Mucosa of rectum (tissue), 2 donors: ENCODE data around the gene SRPRA.

Experiments used
- H3K27ac ChIP-seq, 2 donors: one replicate each; pipeline ENCODE4 v1.7.0; 2013; ENCODE audit warnings: inconsistent platforms in 2 of 2, low read depth in 2 of 2, low read length in 2 of 2
- H3K27me3 ChIP-seq, 2 donors: one replicate each; pipeline ENCODE4 v1.7.0; 2013; ENCODE audit warnings: low read length in 2 of 2; ENCODE audit not compliant: control insufficient read depth in 2 of 2, insufficient read depth in 2 of 2
- H3K36me3 ChIP-seq, 2 donors: one replicate each; pipeline ENCODE4 v1.7.0; 2013; ENCODE audit warnings: low read length in 2 of 2; ENCODE audit not compliant: control insufficient read depth in 2 of 2, insufficient read depth in 2 of 2
- H3K4me1 ChIP-seq, 2 donors: one replicate each; pipeline ENCODE4 v1.7.0; 2013; ENCODE audit warnings: low read length in 2 of 2, mild to moderate bottlenecking in 1 of 2; ENCODE audit not compliant: control insufficient read depth in 2 of 2, insufficient read depth in 2 of 2
- H3K4me3 ChIP-seq, 2 donors: one replicate each; pipeline ENCODE4 v1.7.0; 2013; ENCODE audit warnings: low read length in 2 of 2
- H3K9ac ChIP-seq, 2 donors: one replicate each; pipeline ENCODE4 v1.7.0; 2013; ENCODE audit warnings: low read length in 2 of 2, low read depth in 1 of 2, mild to moderate bottlenecking in 1 of 2
- H3K9me3 ChIP-seq, 2 donors: one replicate each; pipeline ENCODE4 v1.7.0; 2013; ENCODE audit warnings: low read length in 2 of 2; ENCODE audit not compliant: control insufficient read depth in 2 of 2
- donor health status: healthy.
- donor health status: Normal muscosa, but diverticular disease.

The SRPRA gene

DNA sequence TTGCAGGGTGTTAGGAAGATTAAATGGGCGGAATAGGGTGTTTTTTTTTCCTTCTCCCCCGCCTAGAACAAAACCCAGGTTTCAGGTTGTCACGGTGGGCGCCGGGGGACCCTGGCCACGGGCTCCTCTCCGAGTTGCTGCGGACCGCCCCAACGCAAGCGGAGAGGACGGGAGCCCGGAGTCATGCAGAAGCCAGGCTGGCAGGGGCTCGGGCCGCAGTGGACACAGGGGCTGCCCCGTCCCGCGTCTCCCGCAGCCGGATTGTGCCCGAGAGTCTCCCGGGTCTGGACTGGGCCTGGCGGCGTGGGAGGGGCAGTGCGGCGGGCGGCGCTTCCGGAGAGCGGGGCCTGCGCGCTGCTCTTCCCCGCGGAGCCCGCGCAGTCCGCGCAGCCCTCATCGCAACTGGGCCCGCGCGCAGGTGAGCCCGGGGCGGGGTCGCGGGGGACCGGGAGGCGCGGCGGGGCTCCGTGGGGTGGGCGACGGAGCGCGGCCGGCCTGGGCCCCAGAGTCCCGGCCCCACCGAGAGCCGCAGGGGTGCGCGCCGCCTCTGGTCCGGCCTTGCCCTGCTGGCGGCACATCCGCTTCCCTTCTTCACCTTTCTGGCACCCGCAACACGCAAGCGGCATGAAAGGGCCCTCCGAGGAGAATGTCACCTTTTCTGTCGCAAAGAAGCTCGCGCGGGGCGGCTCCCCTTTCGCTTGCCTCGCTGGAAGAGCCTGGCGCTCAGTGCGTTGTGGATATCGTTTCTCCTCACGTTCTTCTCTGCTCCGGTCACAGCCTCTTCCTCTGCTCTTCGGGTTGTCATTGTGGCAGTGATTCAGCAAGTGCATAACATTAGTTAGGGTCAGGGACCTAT, 14.3 kb upstream of the SRPRA start, which contains the start of gene TIRAP:
Gene TIRAP, plus strand, starts transcription at position 358 of the 856 bp plus-strand sequence. CDS start 7,802 bp downstream, outside the sequence.
- Histone ChIP-seq H3K27me3 (no peaks in the 10 kb centered on the region), H3K4me1 (peaks cover 14 to 16% of the 10 kb centered on the region in 2 donors), H3K27ac (peak within 1 kb of the TSS; percentile 80 to 89), H3K4me3 (peak within 1 kb of the TSS; percentile 83 to 92), H3K36me3 (peaks cover 0 to 2% of the 10 kb centered on the region in 2 donors), H3K9me3 (no peaks in the 10 kb centered on the region), H3K9ac (peak within 1 kb of the TSS; percentile 79 to 84)

DNA sequence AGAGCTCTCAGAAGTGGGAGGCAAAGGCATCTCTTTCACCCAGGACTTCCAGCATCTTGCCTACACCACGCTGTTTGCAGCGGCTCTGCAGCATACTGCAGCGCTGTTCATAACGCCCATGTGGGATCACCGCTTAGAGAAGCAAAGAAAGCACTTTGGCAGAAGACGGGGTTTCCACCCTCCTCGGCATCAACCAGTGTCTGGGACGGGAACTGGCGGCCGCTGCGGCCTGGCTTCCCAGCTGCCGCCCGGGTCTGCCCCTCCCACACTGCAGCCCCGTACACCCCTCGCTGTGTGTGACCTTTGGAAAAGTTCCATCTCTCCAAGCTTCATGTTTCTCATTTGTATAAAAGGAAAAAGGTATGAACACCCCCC, 13.7 kb upstream of the SRPRA start:
- H3K36me3 ChIP-seq, result peaks cover 0 to 7% of the 10 kb centered on the region in 2 donors
- H3K4me1 ChIP-seq, result peaks cover 14 to 16% of the 10 kb centered on the region in 2 donors
- H3K27me3 ChIP-seq, result no peaks in the 10 kb centered on the region
- peak overlapping the region; percentile 80 to 89 for H3K27ac ChIP-seq
- no peaks in the 10 kb centered on the region for H3K9me3 ChIP-seq
- H3K9ac ChIP-seq, result peak overlapping the region; percentile 79 to 84
- peak overlapping the region; percentile 83 to 92 for H3K4me3 ChIP-seq

DNA sequence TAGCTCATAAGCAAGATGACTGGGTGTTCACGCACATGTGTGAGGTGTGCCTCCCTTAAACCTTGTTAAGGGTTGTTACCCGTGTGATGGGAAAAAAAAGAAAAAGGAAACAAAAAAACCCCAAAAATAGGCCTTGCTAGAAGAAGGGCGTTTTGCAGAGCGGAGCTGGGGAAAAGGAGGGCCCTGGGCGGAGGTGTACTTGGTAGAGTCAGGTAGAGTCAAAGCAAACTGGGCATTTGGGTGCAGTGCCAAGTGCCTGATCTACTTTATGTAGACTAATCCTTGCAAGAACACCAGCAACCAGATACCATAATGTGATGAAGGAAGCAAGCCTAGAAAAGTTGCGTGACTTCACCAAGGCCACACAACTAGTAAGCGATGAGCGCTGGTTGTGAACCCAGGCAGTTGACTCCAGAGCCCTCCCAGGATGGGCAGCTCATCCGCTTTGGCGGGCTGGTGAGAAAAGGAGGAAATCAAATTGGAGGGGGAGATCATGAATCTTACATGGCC, 13.0 kb upstream of the SRPRA start:
- no peaks in the 10 kb centered on the region for H3K27me3 ChIP-seq
- H3K4me3 ChIP-seq, result peak overlapping the region in 1 of 2 donors; percentile 83
- H3K36me3 ChIP-seq, result peaks cover 3 to 7% of the 10 kb centered on the region in 2 donors
- H3K9ac ChIP-seq, result peak overlapping the region in 1 of 2 donors; percentile 79
- no peaks in the 10 kb centered on the region for H3K9me3 ChIP-seq
- H3K4me1 ChIP-seq, result peaks cover 14 to 16% of the 10 kb centered on the region in 2 donors
- H3K27ac ChIP-seq, result peak overlapping the region in 1 of 2 donors; percentile 89

DNA sequence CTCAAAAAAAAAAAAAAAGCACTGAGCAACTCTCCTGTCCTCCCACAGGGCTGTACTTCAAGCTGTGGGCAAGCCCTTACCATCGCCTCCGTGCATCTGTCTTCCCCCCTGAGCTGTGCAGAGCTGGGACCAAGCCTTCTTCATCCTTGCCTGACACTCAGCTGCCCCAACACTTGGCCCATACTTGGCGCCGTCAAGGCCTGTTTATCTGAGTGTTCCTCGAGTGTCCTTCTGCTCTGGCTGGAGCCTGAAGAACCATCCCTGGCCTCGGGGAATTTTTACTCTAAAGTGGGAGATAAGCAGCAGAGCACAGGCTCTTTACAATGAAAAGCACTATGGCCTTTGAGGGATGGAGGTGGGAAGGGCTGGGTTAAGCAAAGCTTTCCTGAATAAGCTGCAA, 12.6 kb upstream of the SRPRA start:
- H3K4me1 ChIP-seq, result peaks cover 14 to 16% of the 10 kb centered on the region in 2 donors
- no peak overlapping the region for H3K27ac ChIP-seq
- H3K4me3 ChIP-seq, result no peak overlapping the region
- peaks cover 3 to 9% of the 10 kb centered on the region in 2 donors for H3K36me3 ChIP-seq
- H3K27me3 ChIP-seq, result no peaks in the 10 kb centered on the region
- no peak overlapping the region for H3K9ac ChIP-seq
- no peaks in the 10 kb centered on the region for H3K9me3 ChIP-seq

DNA sequence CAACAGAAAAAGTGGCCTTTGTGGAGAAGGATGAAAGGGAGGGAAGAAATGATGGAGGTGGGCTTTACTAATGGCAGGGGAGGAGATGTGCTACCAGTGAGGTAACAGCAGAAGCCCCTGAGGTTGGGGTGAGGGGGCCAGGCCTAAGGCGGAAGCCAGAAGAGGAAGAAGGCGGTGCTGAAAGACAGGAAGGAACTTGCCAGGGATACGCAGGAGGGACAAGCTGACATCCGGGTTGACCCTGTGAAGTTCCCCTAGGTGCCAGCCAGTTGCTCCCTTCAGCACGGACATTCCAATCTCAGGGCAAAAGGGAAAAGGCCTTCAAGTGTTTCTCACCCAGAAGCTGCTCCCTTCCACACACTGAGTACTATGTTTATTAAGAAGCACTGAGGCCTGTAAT, 11.9 kb upstream of the SRPRA start:
- no peaks in the 10 kb centered on the region for H3K9me3 ChIP-seq
- H3K4me1 ChIP-seq, result peaks cover 14 to 16% of the 10 kb centered on the region in 2 donors
- H3K27ac ChIP-seq, result no peak overlapping the region
- H3K4me3 ChIP-seq, result no peak overlapping the region
- peaks cover 8 to 13% of the 10 kb centered on the region in 2 donors for H3K36me3 ChIP-seq
- no peak overlapping the region for H3K9ac ChIP-seq
- no peaks in the 10 kb centered on the region for H3K27me3 ChIP-seq

DNA sequence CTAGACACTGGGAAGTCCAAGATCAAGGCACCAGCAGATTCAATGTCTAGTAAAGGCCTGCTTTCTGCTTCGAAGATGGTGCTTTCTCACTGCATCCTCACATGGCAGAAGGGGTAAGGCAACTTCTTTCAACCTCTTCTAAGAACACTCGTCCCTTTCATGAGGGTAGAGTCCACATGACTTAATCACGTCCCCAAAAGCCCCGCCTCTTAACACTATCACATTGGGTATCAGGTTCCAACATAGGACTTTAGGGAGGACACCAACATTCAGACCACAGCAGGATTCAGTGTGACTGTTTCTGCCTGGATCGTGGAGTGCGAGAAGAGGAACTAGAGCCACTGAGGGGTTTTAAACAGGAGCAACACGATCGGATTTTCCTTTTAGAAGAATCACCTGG, 10.5 kb upstream of the SRPRA start:
- peaks cover 16 to 22% of the 10 kb centered on the region in 2 donors for H3K36me3 ChIP-seq
- H3K27me3 ChIP-seq, result no peaks in the 10 kb centered on the region
- no peaks in the 10 kb centered on the region for H3K9me3 ChIP-seq
- H3K4me3 ChIP-seq, result no peak overlapping the region
- H3K9ac ChIP-seq, result no peak overlapping the region
- H3K27ac ChIP-seq, result no peak overlapping the region
- H3K4me1 ChIP-seq, result peaks cover 12 to 14% of the 10 kb centered on the region in 2 donors

DNA sequence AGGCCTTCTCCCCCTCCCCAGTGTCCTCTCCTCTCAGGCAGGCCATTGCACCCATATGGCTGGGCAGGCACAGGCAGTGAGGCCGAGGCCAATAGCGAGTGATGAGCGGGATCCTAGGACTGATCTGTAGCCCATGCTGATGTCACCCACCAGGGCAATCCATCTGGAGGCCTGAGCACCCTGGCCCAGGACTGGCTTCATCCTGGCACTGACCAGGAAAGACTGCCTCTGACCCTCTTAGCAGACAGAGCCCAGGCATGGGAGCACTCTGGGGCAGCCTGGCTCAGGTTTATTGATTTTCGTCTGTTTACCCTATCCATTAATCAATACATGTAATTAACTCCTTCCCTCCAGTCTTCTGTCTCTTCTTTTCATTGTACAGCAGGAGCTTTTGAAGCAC, 9.1 kb upstream of the SRPRA start:
- Histone ChIP-seq H3K9me3 (no peaks in the 10 kb centered on the region), H3K36me3 (peaks cover 21 to 35% of the 10 kb centered on the region in 2 donors), H3K4me1 (peaks cover 4 to 6% of the 10 kb centered on the region in 2 donors), H3K4me3 (no peak overlapping the region), H3K27me3 (no peaks in the 10 kb centered on the region), H3K27ac (no peak overlapping the region), H3K9ac (no peak overlapping the region)

DNA sequence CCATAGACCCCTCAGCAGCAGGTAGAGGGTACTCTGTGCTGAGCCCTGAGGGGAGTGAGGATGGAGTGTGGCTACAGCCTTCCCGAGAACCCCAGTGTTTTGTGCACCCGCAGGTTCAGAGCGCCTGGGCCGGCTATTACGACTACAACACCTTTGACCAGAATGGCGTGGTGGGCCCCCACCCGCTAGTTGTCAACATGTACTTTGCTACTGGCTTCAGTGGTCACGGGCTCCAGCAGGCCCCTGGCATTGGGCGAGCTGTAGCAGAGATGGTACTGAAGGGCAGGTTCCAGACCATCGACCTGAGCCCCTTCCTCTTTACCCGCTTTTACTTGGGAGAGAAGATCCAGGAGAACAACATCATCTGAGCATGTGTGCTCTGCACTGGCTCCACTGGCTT, 8.6 kb upstream of the SRPRA start:
- Histone ChIP-seq H3K27ac (no peak overlapping the region), H3K4me1 (peaks cover under 1 to 4% of the 10 kb centered on the region in 2 donors), H3K9me3 (no peaks in the 10 kb centered on the region), H3K9ac (no peak overlapping the region), H3K27me3 (no peaks in the 10 kb centered on the region), H3K36me3 (peaks cover 21 to 39% of the 10 kb centered on the region in 2 donors), H3K4me3 (no peak overlapping the region)

DNA sequence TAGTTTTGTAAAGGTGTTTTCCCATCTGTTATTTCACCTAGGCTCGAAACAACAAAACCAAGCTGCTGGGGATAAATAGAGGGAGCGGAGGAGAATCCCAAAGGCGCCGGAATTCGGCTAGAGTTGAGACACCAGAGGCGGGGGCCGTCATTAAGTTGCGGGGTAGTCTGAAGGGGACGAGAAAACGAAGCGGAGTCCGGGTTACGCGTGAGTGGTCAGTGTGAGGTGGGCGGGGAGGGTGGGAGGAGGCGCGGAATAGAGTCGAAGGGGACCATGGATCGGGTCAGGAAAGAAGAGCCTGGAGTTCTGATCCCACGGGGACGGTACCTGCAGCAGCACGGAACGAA, 361 bp downstream of the SRPRA start:
- peaks cover 10 to 16% of the 10 kb centered on the region in 2 donors for H3K4me1 ChIP-seq
- peak overlapping the region; percentile 85 to 89 for H3K27ac ChIP-seq
- peak overlapping the region; percentile 95 to 97 for H3K9ac ChIP-seq
- H3K9me3 ChIP-seq, result no peaks in the 10 kb centered on the region
- peak overlapping the region; percentile 97 for H3K4me3 ChIP-seq
- H3K27me3 ChIP-seq, result no peaks in the 10 kb centered on the region
- H3K36me3 ChIP-seq, result peaks cover 43 to 51% of the 10 kb centered on the region in 2 donors

DNA sequence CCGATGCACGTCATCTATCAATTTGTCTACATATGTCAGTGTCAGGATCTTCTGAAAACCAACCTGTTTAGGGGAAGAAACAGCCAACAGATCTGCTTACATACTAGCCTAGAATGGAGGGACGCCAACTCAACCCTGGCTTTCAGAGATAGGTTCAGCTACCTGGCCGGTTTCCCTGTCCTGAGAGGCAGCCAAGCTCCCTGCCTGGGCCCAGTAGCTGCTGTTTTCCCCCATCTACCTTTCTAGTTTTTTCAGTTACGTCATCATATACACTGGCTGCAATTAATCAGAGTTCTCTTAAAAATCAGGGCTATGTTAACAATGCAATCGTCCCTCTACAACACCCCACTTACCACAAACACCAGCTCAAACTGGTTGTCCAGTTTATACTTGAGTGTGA, 1.0 kb downstream of the SRPRA start:
- H3K36me3 ChIP-seq, result peaks cover 45 to 52% of the 10 kb centered on the region in 2 donors
- H3K27ac ChIP-seq, result peak overlapping the region in 1 of 2 donors; percentile 89
- H3K27me3 ChIP-seq, result no peaks in the 10 kb centered on the region
- H3K4me1 ChIP-seq, result peaks cover 10 to 16% of the 10 kb centered on the region in 2 donors
- H3K9ac ChIP-seq, result peak overlapping the region; percentile 95 to 97
- H3K4me3 ChIP-seq, result peak overlapping the region; percentile 97
- no peaks in the 10 kb centered on the region for H3K9me3 ChIP-seq
